GM18526 (cell line): ENCODE data around the gene ECSIT.

Experiments used
- POLR2A ChIP-seq: IDR thresholded peaks from 3 replicates; pipeline ENCODE4 v1.6.1; 2011; ENCODE audit not compliant: insufficient read length; ENCODE audit errors: extremely low read depth

ECSIT gene

DNA sequence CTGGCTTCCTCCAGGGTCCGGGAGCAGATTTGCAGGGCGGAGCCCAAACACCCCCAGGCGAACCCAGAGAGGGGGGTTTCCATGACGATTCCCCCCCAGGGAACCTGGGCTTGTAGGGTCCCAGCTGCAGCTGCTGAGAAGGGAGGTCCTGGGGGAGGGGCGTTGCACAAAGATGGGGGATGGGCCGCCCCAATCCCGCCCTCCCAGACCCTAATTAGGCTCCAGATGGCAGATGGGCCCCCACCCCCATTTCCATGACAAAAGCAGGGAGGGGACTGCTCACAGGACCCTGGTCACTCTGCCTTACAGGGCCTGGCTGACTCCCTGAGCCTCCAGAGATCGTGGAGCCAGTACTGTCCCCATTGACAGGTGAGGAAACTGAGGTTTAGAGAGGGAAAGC is 63.3 kb downstream of the ECSIT start:
- TF ChIP-seq POLR2A, result no peak

DNA sequence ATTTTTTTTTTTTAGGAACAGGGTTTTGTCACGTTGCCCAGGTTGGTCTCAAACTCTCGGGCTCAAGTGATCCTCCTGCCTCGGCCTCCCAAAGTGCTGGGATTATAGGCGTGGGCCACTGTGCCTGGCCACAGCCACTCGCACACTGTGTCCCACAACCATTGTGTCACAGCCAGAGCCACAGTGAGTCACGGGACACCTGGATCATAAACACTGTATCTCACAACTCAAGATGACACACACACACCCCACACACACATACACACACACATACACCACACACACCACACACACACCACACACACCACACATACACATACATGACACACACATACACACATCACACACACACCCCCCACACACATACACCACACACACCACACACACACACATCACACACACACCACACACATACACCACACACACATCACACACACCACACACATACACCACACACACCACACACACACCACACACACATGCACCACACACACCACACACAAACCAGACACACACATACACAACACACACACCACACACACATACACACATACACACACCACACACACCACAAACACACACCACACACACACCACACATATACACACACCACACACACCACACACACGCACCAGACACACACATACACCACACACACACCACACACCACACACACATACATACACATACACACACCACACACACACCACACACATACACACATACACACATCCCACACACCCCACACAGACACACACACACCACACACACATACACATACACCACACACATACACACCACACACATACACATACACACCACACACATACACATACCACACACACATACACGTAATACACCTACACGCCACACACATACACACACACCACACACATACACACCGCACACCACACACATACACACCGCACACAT is 64.3 kb downstream of the ECSIT start:
- no peak for TF ChIP-seq POLR2A

DNA sequence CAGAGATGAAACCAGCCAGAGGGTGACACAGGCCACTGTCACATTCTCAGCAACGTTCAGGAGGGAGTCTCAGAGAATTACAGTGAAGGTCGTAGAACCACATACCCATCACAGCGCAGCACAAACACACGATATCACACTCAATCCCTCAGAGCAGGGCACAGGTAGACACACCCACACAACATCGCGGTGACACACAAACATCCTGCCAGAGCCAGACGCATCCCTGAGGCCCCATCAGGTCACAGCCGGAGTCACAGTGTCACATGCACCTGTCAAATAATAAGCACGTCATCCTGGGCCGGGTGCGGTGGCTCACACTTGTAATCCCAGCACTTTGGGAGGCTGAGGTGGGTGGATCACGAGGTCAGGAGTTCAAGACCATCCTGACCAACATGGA is 65.5 kb downstream of the ECSIT start:
- no peak for TF ChIP-seq POLR2A

DNA sequence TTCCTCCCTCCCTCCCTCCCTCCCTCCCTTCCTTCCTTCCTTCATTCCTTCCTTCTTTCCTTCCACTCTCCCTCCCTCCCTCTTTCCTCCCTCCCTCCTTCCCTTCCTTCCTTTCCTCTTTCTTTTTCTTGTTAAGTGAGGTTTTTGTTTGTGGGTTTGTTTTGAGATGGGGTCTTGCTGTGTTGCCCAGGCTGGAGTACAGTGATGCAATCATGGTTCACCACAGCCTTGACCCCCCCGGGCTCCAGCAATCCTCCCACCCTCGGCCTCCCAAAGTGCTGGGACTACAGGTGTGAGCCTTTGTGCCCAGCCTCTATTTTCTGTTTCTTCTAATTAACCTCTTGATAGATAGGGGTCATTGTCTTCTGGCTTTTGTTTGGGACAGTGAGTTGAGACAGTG is 67.5 kb downstream of the ECSIT start:
- no peak for TF ChIP-seq POLR2A

DNA sequence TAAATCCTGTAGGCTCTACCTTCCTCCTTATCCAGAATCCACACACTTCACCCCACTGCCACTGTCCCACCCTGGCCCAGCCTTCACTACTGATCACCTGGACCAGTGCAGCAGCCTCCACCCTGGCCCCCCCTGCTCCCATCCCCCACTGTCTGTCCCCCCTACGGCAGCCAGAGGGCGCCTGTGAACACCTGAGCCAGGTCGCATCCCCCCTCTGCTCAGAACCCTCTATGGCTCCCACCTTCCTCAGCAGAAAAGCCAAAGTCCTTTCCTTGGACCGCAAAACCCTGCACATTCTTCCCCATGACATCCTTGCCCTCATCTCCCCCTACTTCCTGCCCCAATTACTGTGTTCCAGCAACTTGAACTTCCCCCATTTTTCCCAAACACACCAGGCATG is 68.7 kb downstream of the ECSIT start:
- TF ChIP-seq POLR2A, result no peak

DNA sequence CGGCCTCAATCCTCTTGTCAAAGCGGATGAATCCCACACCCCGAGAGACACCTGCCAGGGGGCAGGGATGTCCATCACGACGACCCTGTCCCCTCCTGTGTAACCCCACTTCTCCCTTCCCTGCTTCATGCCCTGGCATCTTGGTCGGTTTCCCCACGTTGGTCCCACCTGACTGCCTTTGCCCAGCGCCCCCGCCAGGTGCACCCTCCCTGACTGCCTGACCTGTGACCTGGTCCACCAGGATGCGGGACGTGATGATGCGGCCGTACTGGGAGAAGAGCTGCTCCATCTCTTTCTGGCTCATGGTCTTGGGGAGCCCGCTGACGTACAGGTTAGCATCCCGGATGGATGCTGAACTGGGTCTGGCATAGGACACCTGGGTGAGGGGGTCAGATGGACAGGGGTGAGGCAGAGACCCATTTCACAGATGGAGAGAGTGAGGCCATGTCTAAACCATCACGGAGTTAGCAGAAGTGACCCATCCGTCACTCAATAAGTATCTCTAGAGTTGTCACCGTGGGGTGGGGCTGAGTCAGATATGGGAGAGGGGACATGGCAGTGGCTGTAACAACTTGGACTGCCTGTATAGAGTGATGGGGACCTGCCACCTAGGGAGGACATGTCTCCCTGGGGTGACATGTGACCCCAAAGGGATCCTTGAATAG is 70.6 kb downstream of the ECSIT start:
- no peak for TF ChIP-seq POLR2A

DNA sequence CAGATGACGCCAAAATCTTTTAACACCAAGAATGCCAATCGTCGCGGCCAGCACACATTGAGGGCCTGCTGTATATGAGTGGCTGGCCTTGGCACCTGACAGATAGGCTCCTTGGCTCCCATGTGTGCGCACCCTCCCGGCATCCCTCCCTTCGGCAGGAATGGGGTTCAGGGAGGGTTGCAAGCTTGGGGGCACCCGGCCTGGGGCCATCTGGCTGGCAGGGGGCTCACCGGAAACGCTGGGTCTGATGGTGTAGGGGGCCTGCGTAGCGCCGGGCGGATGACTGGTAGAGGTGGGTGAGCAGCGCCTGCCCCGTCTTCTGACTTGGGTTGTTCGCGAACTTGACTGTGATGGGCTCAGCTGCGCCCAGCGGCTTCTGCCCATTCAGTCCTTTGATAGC is 71.1 kb downstream of the ECSIT start:
- no peak for TF ChIP-seq POLR2A

DNA sequence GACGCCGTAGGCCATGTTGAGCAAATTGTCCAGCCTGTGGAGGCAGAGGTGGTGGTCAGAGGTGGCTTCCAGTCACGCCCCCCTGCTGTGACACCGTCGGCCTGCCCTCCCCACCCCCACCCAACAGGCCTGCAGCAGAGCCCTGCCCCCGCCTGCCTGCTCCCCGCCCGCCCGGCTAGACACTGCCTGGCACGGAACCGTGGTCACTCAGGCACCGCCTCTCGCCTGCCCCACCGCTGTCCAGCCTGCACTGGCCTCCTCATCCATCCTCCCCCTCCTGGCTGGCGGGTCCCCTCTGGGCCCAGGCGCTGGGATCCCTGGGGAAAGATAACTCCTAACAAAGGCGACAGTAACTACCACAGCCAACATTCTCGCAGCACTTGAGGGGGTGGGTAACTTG is 71.8 kb downstream of the ECSIT start:
- TF ChIP-seq POLR2A, result no peak

DNA sequence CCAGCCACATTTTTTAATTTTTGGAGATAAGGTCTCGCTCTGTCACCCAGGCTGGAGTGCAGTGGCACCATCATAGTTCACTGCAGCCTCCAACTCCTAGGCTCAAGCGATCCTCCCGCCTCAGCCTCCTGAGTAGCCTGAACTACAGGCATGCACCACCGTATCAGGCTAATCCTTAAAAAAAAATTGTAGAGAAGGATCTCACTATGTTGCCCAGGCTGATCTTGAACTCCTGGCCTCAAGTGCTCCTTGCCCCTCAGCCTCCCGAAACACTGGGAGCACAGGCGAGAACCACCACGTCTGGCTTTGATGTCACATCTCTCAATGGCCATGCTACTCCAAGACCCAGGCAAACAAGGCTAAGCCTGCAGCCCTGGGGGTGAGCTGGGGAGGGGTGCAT is 72.3 kb downstream of the ECSIT start:
- TF ChIP-seq POLR2A, result no peak
